Adrenal gland (tissue), 12 donors: ENCODE measurements around the gene BAK1. TPM values are rescaled to one million over a fixed set of nuclear protein-coding genes. Genes with fewer than 3 reads are reported as not detected.

Source experiments
- DNase-seq, 7 donors: peaks; one replicate each; pipeline ENCODE4 v3.0.0-alpha.2; 2019 to 2020
- H3K27ac ChIP-seq, 5 donors: fragments of 200-600 bp; sonication (generic) in 4 of 5; 1 replicate in 3 of 5; 2 replicates in 2 of 5; pipeline versions ENCODE4 v1.5.1 to v1.8.0; 2016 to 2020; ENCODE audit warnings: mild to moderate bottlenecking in 1 of 5
- H3K27me3 ChIP-seq: fragments of 200-600 bp; 2 replicates; pipeline ENCODE4 v1.8.0; 2021
- H3K36me3 ChIP-seq, 2 donors: fragments of 200-600 bp; replicated peaks in 1 of 2; 1 replicate in 1 of 2; 2 replicates in 1 of 2; pipeline versions ENCODE4 v1.5.1 to v1.8.0; 2018 to 2022
- H3K4me1 ChIP-seq, 2 donors: fragments of 200-600 bp; replicated peaks in 1 of 2; 1 replicate in 1 of 2; 2 replicates in 1 of 2; pipeline versions ENCODE4 v1.5.1 to v1.8.0; 2018 to 2021
- H3K4me3 ChIP-seq, 4 donors: fragments of 200-600 bp; sonication (generic) in 3 of 4; one replicate each; pipeline ENCODE4 v1.5.1; 2016 to 2018
- H3K9me3 ChIP-seq, 3 donors: fragments of 200-600 bp; sonication (generic) in 1 of 3; replicated peaks in 1 of 3; 1 replicate in 2 of 3; 2 replicates in 1 of 3; pipeline versions ENCODE4 v1.5.1 to v1.8.0; 2016 to 2021
- POLR2A ChIP-seq, 2 donors: fragments of 450-650 bp; IDR thresholded peaks; one replicate each; pipeline ENCODE4 v1.6.1; 2017; ENCODE audit warnings: antibody characterized with exemption in 2 of 2, mild to moderate bottlenecking in 2 of 2, moderate library complexity in 1 of 2
- WGBS, 4 donors: extraction: QIAGEN DNeasy Blood & Tissue Kit in 2 of 4; methylation state at CpG; one replicate each; pipeline versions ENCODE4 v1.1.5 to v1.1.7; 2013 to 2017; 5-methylcytosine and 5-hydroxymethylcytosine counted together
- intact Hi-C, 2 donors: fragments of 100-400 bp; cut with DNase I; formaldehyde crosslinking; loops; one replicate each; pipeline versions ENCODE4 v1.14.1 to v1.15.0; 2022 to 2023
- polyA plus RNA-seq, 3 donors: library from polyadenylated mRNA; stranded (reverse); fragments of 200-250 nt in 2 of 3; fragments of 350-450 nt in 1 of 3; fragmentation: Illumina TruSeq in 1 of 3; extraction: RNeasy Lipid Tissue Mini Kit (QIAGEN cat#74804) in 1 of 3; gene quantifications; one replicate each; pipeline ENCODE4 v1.2.3, GENCODE V29; 2013 to 2014
- total RNA-seq, 9 donors: library from RNA; depleted of rRNA in 4 of 9; stranded (reverse); fragments of >200 nt in 4 of 9; fragments of 120-200 nt in 1 of 9; fragmentation: NEBNext Ultra II Directional in 1 of 9; extraction: Animal tissue kit (Norgen Biotek cat#: 25700) in 1 of 9; gene quantifications; one replicate each; pipeline versions ENCODE4 v1.1.0 to v1.2.4, GENCODE V29; 2013 to 2023
- TF ChIP-seq, protein P1 (sequence below), 6 experiments: fragments of 450-650 bp in 4 of 6; fragments of 200-600 bp in 2 of 6; sonication (generic) in 1 of 6; IDR thresholded peaks; 1 replicate in 5 of 6; 2 replicates in 1 of 6; pipeline versions ENCODE4 v1.5.1 to v1.8.0; 2016 to 2021; ENCODE audit warnings: antibody characterized with exemption in 6 of 6, mild to moderate bottlenecking in 2 of 6, moderate library complexity in 1 of 6
- donor health status: healthy with polysubstance abuse.
- donor health status: Bipolar disorder and iron deficiency.
- donor health status: DM: yes; HTN: yes; CAD: no.
- donor health status: DM: no; HTN: no; CAD: no.
- donor health status: DM: no; HTN: no; CAD: no.
- donor health status: DM: yes; HTN: yes; CAD: no.

Gene BAK1
- total and polyA plus RNA-seq, 12 donors = 9.7 to 51.9 (median 23.3) TPM

DNA sequence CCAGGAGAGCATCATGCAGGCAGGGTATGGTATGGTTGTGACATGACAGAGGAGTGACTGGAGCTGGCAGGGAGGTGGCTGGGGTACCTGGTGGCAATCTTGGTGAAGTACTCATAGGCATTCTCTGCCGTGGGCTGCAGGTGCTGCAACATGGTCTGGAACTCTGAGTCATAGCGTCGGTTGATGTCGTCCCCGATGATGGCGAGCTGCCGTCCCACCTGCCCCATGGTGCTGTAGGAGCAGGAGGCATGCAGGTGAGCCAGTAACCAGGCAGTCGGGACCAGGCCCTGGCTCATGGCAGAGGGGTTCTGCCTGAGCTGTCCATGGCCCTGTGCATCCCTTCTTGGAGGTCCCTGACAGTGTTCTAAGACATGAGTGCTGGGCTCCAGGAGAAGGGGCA, 4.9 kb downstream of the BAK1 start:
- Histone ChIP-seq H3K4me1 (peaks cover 36 to 38% of the 10 kb centered on the region in 2 donors), H3K27ac (peak overlapping the region in 1 of 5 donors; percentile 94), H3K36me3 (peaks cover 0 to 39% of the 10 kb centered on the region in 2 donors), H3K27me3 (no peaks in the 10 kb centered on the region), H3K4me3 (no peak overlapping the region), H3K9me3 (no peaks in the 10 kb centered on the region)
- DNase-seq = no peak
- intact Hi-C loops = loop anchor here in 1 of 2 donors (10.0 kb wide), 1 partner anchor 150 kb away; the partner anchor contains the start of gene SYNGAP1
- 80 to 89% (median 86%) methylated on average over 1 to 8 of the region's 8 CpGs; no CpG with 5 or more reads in 1 of the 4 donors for WGBS, 4 donors
- TF ChIP-seq POLR2A (IDR thresholded peaks at IDR 0.05) = no peak
- TF ChIP-seq, protein P1, sequence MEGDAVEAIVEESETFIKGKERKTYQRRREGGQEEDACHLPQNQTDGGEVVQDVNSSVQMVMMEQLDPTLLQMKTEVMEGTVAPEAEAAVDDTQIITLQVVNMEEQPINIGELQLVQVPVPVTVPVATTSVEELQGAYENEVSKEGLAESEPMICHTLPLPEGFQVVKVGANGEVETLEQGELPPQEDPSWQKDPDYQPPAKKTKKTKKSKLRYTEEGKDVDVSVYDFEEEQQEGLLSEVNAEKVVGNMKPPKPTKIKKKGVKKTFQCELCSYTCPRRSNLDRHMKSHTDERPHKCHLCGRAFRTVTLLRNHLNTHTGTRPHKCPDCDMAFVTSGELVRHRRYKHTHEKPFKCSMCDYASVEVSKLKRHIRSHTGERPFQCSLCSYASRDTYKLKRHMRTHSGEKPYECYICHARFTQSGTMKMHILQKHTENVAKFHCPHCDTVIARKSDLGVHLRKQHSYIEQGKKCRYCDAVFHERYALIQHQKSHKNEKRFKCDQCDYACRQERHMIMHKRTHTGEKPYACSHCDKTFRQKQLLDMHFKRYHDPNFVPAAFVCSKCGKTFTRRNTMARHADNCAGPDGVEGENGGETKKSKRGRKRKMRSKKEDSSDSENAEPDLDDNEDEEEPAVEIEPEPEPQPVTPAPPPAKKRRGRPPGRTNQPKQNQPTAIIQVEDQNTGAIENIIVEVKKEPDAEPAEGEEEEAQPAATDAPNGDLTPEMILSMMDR (IDR thresholded peaks at IDR 0.05) = no peak

- 52 to 55% (median 53%) methylated on average over 11 of the region's 11 CpGs for WGBS, 4 donors
- peak in 1 of 7 donors; percentile 22 for DNase-seq
- intact Hi-C loops = loop anchor here in 1 of 2 donors (10.0 kb wide), 1 partner anchor 147 kb away; the partner anchor contains the start of gene SYNGAP1
- H3K27ac ChIP-seq = peak overlapping the region; percentile 12 to 91 (median 77)
- TF ChIP-seq, protein P1 (IDR thresholded peaks at IDR 0.05) = no peak
- TF ChIP-seq POLR2A (IDR thresholded peaks at IDR 0.05) = no peak
- peak overlapping the region in 2 of 4 donors; percentile 52 to 97 for H3K4me3 ChIP-seq
- H3K4me1 ChIP-seq = peaks cover 10 to 12% of the 10 kb centered on the region in 2 donors
- no peaks in the 10 kb centered on the region for H3K27me3 ChIP-seq
- peaks cover 0 to 33% of the 10 kb centered on the region in 2 donors for H3K36me3 ChIP-seq
- H3K9me3 ChIP-seq = no peaks in the 10 kb centered on the region
These were observed 8.3 kb downstream of the BAK1 start for GRCh38 chr6:33571637-33572316.

GRCh38 chr6:33570806-33571636, 9.1 kb downstream of the BAK1 start:
- Histone ChIP-seq H3K4me1 (peaks cover 6 to 7% of the 10 kb centered on the region in 2 donors), H3K27me3 (no peaks in the 10 kb centered on the region), H3K9me3 (no peaks in the 10 kb centered on the region), H3K4me3 (peak overlapping the region in 2 of 4 donors; percentile 52 to 97), H3K27ac (peak overlapping the region; percentile 12 to 91 (median 77)), H3K36me3 (peaks cover 0 to 31% of the 10 kb centered on the region in 2 donors)
- peak; percentile 40 to 43 for TF ChIP-seq POLR2A (IDR thresholded peaks at IDR 0.05)
- TF ChIP-seq, protein P1 (IDR thresholded peaks at IDR 0.05) = no peak
- peak; percentile 74 to 90 (median 83) for DNase-seq
- WGBS, 4 donors = 1 to 3% (median 2%) methylated on average over 26 to 44 of the region's 44 CpGs
- intact Hi-C loops = loop anchor here in 1 of 2 donors (10.0 kb wide), 1 partner anchor 146 kb away; the partner anchor contains the start of gene SYNGAP1
